Kidney epithelial cell (primary cell): ENCODE data around the gene ALG11. TPM values are rescaled to one million over a fixed set of nuclear protein-coding genes. Genes with fewer than 3 reads are reported as not detected.
A peak's percentile ranks its signal among the peaks of the same experiment; 100 is the strongest.

ENCODE experiments used
- DNase-seq: peaks from one replicate; pipeline ENCODE4 v3.0.0-alpha.2; 2010; ENCODE audit warnings: low read depth
- H3K27me3 ChIP-seq: 2 replicates; pipeline ENCODE4 v1.6.0; 2011; ENCODE audit warnings: low read length; ENCODE audit not compliant: control insufficient read depth, insufficient read depth
- H3K36me3 ChIP-seq: 2 replicates; pipeline ENCODE4 v1.5.1; 2011; ENCODE audit warnings: low read length; ENCODE audit not compliant: control insufficient read depth, insufficient read depth
- H3K4me3 ChIP-seq: 2 replicates; pipeline ENCODE4 v1.5.1; 2011; ENCODE audit warnings: low read depth, mild to moderate bottlenecking, control low read depth, low read length
- total RNA-seq: library from RNA; depleted of rRNA; stranded (reverse); fragments of >200 nt; gene quantifications from 2 replicates; pipeline ENCODE4 v1.2.3, GENCODE V29; 2015
- TF ChIP-seq, protein P1 (sequence below): IDR thresholded peaks from 2 replicates; pipeline ENCODE4 v1.5.1; 2011; ENCODE audit warnings: mild to moderate bottlenecking, moderate library complexity, low read length, control low read depth, inconsistent platforms; ENCODE audit not compliant: insufficient read depth, poor library complexity, severe bottlenecking

The ALG11 gene
- total RNA-seq, 1 donor from 2014 or later, result 15.5 TPM

DNA sequence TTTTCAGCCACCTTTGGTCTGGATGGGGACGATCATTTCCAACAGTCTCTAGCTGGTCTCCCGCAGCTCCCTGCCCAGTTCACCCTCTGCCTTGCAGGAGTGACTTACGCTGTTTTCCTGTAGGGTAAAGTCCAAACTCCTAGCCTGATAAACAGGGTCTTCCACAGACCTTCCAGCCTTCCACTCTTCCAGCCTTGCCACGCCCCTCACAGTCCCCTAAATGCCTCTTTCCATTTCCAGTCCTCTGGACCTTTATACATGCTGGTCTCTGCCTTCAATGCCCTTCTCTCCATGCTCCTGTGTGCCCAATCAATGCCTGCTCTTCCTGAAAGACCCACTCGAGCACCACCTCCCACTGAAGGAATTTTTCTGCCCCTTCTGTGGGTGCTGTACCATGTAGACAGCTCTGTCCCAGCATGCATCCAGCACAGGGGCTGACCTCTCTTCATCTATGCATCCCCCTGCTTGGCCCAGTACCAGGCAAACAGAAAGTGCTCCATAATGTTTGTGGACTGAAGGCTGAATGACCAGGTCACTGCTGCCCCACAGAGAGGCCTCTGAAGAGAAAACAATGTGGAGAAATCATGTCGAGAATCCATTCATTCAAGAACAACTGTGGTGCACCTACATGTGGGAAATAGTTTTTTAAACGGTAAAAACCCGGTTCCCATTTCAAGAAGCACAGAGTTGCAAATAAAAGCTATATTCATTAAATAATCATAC is 5.5 kb upstream of the ALG11 start:
- no peak for DNase-seq
- Histone ChIP-seq H3K36me3 (no peaks in the 10 kb centered on the region), H3K4me3 (no peak overlapping the region), H3K27me3 (no peaks in the 10 kb centered on the region)
- TF ChIP-seq, protein P1, sequence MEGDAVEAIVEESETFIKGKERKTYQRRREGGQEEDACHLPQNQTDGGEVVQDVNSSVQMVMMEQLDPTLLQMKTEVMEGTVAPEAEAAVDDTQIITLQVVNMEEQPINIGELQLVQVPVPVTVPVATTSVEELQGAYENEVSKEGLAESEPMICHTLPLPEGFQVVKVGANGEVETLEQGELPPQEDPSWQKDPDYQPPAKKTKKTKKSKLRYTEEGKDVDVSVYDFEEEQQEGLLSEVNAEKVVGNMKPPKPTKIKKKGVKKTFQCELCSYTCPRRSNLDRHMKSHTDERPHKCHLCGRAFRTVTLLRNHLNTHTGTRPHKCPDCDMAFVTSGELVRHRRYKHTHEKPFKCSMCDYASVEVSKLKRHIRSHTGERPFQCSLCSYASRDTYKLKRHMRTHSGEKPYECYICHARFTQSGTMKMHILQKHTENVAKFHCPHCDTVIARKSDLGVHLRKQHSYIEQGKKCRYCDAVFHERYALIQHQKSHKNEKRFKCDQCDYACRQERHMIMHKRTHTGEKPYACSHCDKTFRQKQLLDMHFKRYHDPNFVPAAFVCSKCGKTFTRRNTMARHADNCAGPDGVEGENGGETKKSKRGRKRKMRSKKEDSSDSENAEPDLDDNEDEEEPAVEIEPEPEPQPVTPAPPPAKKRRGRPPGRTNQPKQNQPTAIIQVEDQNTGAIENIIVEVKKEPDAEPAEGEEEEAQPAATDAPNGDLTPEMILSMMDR, result no peak

DNA sequence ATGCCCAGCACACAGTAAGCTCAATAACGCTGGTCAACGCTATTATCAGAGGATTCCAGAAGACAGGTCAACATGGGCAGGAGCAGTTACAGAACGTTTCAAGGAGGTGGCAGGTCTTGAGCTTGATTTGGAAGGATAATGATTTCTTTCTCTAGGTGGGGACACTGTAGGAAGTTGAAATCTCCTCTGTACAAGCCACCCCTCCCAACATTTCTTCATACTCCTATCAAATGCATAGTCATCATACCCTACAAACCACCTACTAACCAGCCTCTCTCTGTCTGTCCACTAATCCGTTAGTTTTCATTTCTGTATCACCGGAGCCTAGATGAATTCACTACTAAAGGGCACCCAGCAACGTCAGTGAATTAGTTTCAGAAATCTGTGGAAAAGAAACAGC is 2.3 kb upstream of the ALG11 start:
- no peak for DNase-seq
- Histone ChIP-seq H3K4me3 (no peak overlapping the region), H3K27me3 (no peaks in the 10 kb centered on the region), H3K36me3 (no peaks in the 10 kb centered on the region)
- TF ChIP-seq, protein P1, result no peak

DNA sequence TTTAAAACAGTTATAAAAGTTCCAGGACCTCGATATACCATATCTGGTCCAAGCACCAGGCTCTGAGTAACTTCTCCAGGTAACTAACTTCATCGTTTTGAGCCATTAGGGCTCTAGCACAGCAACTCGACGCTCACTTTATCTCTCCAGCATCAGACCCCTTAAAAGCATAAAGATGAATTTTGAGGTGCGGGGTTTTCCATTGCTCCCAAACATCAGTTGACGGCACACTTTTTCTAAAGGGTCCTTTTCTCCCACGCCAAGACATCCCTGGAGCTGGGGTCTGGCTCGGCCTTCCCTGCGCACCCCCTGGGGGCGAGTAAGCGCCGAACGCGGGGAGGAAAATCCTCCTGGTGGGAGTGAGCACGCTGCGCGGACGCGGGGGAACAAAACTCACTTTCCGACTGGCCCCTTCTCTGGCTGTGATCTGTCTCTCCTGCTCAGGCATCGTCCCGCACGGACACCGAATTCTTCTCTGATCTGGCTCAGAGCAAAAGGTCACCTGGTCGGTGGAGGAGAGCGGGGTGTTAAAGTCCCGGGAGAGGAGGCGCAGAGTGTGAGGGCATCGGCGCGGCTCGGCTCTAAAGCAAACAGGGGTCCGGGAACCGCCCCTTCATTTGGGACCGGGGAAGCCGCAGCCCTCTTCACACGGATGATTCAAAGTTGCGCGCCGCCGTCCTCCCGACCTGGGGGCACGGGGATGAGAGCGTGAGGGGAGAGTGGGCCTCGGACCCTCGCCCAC is 1.1 kb upstream of the ALG11 start, which contains the start of gene ATP7B:
Gene ATP7B, minus strand, starts transcription at position 561 of the 742 bp plus-strand sequence. Its CDS starts 113 bp downstream, at position 448.
- H3K27me3 ChIP-seq, result no peaks in the 10 kb centered on the region
- DNase-seq, result no peak
- peak within 1 kb of the TSS; percentile 73 for H3K4me3 ChIP-seq
- no peaks in the 10 kb centered on the region for H3K36me3 ChIP-seq
- TF ChIP-seq, protein P1, result peak; percentile 22

DNA sequence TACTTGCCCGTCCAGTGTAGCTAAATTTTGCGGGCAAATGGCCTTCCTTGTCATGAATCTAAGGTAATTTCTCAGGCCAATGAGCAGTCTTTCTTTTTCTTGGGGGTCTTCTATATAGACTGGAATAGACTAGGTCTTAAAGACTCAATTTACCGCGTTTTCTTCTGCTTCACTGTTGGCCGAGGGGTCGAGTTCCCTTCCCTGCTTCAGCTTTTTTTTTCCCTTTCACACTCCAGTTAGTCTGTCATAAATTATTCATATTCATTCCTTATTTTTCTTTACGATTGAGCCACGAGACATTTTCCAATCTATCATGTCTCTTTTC is 276 bp downstream of the ALG11 start:
- Histone ChIP-seq H3K4me3 (peak overlapping the region; percentile 73), H3K36me3 (no peaks in the 10 kb centered on the region), H3K27me3 (no peaks in the 10 kb centered on the region)
- TF ChIP-seq, protein P1, result no peak
- no peak for DNase-seq

GRCh38 chr13:52016296-52016695 is 4.1 kb downstream of the ALG11 start:
- no peaks in the 10 kb centered on the region for H3K27me3 ChIP-seq
- H3K4me3 ChIP-seq, result no peak overlapping the region
- no peak for DNase-seq
- TF ChIP-seq, protein P1, result no peak
- H3K36me3 ChIP-seq, result no peaks in the 10 kb centered on the region

DNA sequence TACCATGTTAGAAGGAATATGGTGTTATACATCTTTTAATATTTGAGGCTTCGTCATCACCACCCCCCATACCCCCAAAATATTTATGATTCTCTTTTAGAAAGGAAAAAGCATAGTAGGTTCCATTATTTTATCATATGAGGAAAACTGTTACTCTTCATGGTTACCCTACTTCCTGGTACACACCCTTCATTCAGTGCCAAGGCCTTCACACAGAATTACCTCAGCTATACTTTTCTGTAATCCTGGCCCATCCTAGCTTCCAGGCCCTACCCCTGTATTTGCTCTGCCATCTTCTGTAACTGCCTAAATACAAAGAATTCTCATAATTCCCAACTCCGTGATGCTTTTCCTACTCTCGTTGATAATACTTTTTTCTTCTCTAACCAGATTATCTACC is 8.0 kb downstream of the ALG11 start:
- Histone ChIP-seq H3K36me3 (no peaks in the 10 kb centered on the region), H3K4me3 (no peak overlapping the region), H3K27me3 (no peaks in the 10 kb centered on the region)
- TF ChIP-seq, protein P1, result no peak
- no peak for DNase-seq
